ENCODE results near the gene NDRG4.

DNA sequence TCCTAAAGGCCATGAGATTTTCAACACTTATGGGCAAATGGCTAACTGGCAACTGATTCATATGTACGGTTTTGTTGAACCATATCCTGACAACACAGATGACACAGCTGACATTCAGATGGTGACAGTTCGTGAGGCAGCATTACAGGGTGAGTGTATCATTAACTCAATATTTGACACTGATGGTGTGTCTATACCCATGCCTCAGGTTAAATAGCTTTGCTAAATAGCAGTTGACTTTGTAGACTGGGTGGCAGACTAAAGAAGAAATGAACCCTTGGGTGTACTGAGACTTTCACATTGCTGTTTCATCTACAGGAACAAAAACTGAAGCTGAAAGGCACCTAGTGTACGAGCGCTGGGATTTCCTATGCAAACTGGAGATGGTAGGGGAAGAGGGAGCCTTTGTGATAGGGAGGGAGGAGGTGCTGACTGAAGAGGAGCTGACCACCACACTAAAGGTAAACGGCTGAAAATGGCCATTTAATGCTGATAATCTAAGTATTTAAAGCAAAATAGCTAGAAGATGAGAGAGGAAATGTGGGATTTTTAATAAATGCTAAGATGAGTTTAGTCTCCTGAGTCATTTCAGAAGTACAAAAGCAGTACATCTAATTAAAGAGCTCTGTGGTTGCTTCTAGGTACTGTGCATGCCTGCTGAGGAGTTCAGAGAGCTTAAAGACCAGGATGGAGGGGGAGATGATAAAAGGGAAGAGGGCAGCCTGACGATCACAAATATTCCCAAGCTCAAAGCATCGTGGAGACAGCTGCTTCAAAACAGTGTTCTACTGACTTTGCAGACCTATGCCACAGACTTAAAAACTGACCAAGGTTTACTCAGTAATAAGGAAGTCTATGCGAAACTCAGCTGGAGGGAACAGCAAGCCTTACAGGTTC lies 18.4 kb downstream of the NDRG4 start:
- TF ChIP-seq, protein P1, sequence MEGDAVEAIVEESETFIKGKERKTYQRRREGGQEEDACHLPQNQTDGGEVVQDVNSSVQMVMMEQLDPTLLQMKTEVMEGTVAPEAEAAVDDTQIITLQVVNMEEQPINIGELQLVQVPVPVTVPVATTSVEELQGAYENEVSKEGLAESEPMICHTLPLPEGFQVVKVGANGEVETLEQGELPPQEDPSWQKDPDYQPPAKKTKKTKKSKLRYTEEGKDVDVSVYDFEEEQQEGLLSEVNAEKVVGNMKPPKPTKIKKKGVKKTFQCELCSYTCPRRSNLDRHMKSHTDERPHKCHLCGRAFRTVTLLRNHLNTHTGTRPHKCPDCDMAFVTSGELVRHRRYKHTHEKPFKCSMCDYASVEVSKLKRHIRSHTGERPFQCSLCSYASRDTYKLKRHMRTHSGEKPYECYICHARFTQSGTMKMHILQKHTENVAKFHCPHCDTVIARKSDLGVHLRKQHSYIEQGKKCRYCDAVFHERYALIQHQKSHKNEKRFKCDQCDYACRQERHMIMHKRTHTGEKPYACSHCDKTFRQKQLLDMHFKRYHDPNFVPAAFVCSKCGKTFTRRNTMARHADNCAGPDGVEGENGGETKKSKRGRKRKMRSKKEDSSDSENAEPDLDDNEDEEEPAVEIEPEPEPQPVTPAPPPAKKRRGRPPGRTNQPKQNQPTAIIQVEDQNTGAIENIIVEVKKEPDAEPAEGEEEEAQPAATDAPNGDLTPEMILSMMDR (IDR thresholded peaks at IDR 0.05) = no peak
- no peak for TF ChIP-seq POLR2AphosphoS5 (IDR thresholded peaks at IDR 0.05; ENCODE audit: insufficient read depth in 1 of 2, low read depth in 1 of 2)

Data from vagina (tissue), 2 donors.